ENCODE results near the gene DPAGT1.
A peak's percentile ranks its signal among the peaks of the same experiment; 100 is the strongest.

Gene DPAGT1

DNA sequence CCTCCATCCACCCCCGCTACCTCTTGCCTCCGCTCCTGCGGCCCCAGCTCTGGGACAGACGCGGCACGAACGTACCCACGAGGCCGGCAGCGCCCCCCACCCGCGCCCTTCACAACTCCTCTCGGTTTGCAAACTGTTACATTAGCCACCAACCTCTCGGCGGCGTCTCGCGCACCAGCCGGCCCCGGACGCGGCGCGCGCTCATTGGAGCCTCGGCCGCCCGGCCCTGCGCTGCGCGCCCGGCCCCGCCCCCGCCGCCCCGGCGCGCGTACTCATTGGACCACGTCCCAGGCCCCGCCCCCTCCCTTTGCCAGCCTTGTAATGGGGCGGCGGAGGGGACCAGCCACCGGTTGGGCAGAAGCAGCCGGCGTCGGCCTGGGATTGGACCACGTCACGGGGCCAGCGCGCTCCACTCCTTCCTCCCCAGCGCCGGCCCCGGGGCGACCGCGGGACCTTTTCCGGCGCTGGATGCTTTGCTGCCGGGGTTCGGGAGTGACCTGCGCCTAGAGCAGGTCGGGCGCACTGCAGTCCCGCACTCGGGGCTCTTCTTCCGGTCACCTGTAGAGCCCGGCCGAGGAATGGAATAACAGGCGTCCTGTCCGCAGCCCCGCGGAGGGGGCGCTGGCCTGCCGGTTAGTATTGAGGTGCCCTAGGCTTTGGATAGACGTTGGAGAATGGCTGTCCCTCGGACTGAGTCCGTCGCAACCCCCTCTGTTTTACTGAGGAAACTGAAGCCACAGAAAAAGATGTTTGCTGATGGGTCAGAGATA lies 44.5 kb downstream of the DPAGT1 start, which contains the start of gene HYOU1:
Gene HYOU1 (minus strand): TSS at position 206 of the 770 bp plus-strand sequence. CDS start 1,045 bp downstream, outside the sequence.
- DNase-seq = peak; percentile 99

GRCh38 chr11:119056421-119056999 lies 45.1 kb downstream of the DPAGT1 start:
- DNase-seq = peak; percentile 39 to 48

- peak in 1 of 2 experiments; percentile 12 for DNase-seq
Measured at GRCh38 chr11:119055901-119056300, 45.8 kb downstream of the DPAGT1 start.

GRCh38 chr11:119054418-119054817 lies 47.2 kb downstream of the DPAGT1 start:
- no peak for DNase-seq

GRCh38 chr11:119052163-119052814 lies 49.4 kb downstream of the DPAGT1 start:
- DNase-seq = no peak

DNA sequence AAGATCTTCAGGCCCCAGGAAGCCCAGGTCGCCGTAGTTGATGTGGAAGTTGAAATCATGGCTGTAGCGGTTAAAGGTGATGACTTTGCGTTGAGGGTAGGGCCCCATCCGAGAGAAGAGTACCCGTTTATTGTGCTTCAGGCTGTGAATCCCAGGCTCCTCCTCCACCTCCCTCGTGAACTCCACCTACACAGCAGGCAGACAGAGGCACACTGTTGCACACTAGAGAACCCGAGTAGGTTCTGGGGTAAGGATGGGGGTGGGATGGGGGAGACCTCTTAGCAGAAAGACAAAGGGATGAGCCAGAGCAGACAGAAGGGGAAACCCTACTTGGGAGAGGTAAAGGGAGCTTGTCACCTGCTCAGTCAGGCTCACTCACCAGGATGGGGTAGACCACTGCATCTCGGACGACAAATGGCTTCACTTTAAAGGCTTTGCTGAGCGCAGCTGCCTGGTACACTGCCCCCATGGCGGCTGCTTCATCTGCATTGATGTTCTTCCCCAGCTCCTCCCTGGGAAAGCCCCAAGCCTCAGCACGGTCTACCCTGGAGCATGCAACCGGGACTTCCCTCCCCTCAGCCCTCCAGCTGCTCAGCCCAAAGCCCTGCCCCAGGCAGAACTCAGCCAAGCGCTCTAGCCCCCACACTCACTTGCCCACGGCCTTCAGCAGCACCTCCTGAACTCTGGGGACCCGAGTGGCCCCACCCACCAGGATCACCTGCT lies 50.1 kb downstream of the DPAGT1 start:
- peak; percentile 28 to 38 for DNase-seq

GRCh38 chr11:119049081-119049480 lies 52.6 kb downstream of the DPAGT1 start:
- DNase-seq = no peak

DNA sequence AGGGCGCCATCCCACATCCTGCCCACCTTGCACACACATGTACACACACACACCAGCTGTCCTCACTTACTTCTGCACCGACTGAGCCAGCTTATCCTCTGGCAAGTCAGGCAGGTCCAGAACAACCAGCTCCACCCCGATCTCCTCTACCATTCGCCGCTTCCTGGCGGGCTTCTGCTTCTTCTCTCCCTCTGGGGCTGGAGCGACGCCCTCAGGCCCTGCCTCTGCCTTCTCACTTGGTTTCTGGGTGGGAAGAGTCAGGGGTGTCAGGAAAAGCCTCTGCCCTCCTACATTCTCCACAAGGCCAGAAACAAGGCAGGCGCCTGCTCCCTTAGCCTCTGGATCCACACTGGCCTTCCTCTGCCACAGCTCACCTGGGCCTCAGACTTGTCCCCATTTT lies 53.0 kb downstream of the DPAGT1 start:
- DNase-seq = no peak

DNA sequence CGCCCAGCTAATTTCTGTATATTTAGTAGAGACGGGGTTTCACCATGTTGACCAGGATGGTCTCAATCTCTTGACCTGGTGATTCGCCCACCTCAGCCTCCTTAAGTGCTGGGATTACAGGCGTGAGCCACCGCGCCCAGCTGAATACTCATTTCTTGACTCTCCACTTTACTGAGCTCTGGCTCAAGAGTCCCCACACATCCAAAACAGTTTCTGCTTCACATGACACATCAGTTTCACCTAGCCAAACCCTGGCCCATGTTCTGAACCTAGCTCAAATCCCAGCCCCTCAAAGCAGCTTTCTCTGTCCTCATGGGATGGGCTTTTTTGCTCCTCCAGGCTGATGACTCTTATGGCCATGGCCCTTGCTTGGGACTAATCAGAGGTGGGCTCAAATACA lies 54.4 kb downstream of the DPAGT1 start:
- peak in 1 of 2 experiments; percentile 14 for DNase-seq
